Endothelial cell of umbilical vein (primary cell): ENCODE results near the gene SFI1. TPM values are rescaled to one million over a fixed set of nuclear protein-coding genes. Genes with fewer than 3 reads are reported as not detected.

Experiments
- BruUV-seq: library from RNA; stranded (reverse); fragments of 400-500 nt; replicated peaks from 2 replicates; lab custom pipeline; 2021; lab: Mats Ljungman, UMichigan
- CTCF ChIA-PET: fragments of 300-600, 350-600 bp; sonication (Branson Sonifier 250); formaldehyde crosslinking; loops from one replicate; lab custom pipeline; 2021; ENCODE audit warnings: antibody characterized with exemption, inconsistent platforms; lab: Charles Lee
- POLR2A ChIA-PET: fragments of 300-600, 350-600 bp; sonication (Branson Sonifier 250); formaldehyde crosslinking; loops from one replicate; lab custom pipeline; 2021; ENCODE audit warnings: antibody characterized with exemption, inconsistent platforms; lab: Charles Lee
- DNase-seq: peaks from one replicate; pipeline ENCODE4 v3.0.0-alpha.2; 2011; ENCODE audit warnings: low read depth, low spot score
- FAIRE-seq: peaks from 2 replicates; lab custom pipeline; 2011; peaks lifted over from hg19 to GRCh38; lab: Jason Lieb, UNC
- H2AFZ ChIP-seq: 2 replicates; pipeline ENCODE4 v1.6.0; 2012; ENCODE audit warnings: low read depth, low read length, control low read depth, inconsistent platforms
- H3K27ac ChIP-seq: 2 replicates; pipeline ENCODE4 v1.5.1; 2011; ENCODE audit warnings: low read depth, mild to moderate bottlenecking, control low read depth, low read length, moderate library complexity; ENCODE audit not compliant: insufficient read depth
- H3K27me3 ChIP-seq, 2 experiments: 2 replicates each; pipeline versions ENCODE4 v1.6.0 to v1.6.1; 2011; ENCODE audit warnings: low read length in 2 of 2, mixed read lengths in 1 of 2; ENCODE audit not compliant: control insufficient read depth in 2 of 2, insufficient read depth in 2 of 2
- H3K36me3 ChIP-seq, 2 experiments: 2 replicates in 1 of 2; 3 replicates in 1 of 2; pipeline ENCODE4 v1.5.1; 2011; ENCODE audit warnings: low read length in 2 of 2, mild to moderate bottlenecking in 1 of 2, moderate library complexity in 1 of 2; ENCODE audit not compliant: control insufficient read depth in 2 of 2, insufficient read depth in 2 of 2; ENCODE audit errors: extremely low read depth in 1 of 2
- H3K4me1 ChIP-seq: 3 replicates; pipeline ENCODE4 v1.5.1; 2011; ENCODE audit warnings: mild to moderate bottlenecking, low read length; ENCODE audit not compliant: control insufficient read depth, insufficient read depth; ENCODE audit errors: extremely low read depth
- H3K4me2 ChIP-seq: 2 replicates; pipeline ENCODE4 v1.6.1; 2011; ENCODE audit warnings: low read length, control low read depth, mixed read lengths; ENCODE audit not compliant: insufficient read depth
- H3K4me3 ChIP-seq, 3 experiments: fragments of 200-600 bp in 1 of 3; sonication (generic), shearing (Covaris generic) in 1 of 3; replicated peaks in 1 of 3; 2 replicates each; pipeline ENCODE4 v1.5.1; 2011 to 2016; ENCODE audit warnings: control low read depth in 3 of 3, low read length in 3 of 3, mild to moderate bottlenecking in 2 of 3, inconsistent platforms in 1 of 3, low read depth in 1 of 3, moderate library complexity in 1 of 3; ENCODE audit not compliant: insufficient read depth in 1 of 3
- H3K79me2 ChIP-seq: 2 replicates; pipeline ENCODE4 v1.6.0; 2012; ENCODE audit warnings: low read length, inconsistent platforms; ENCODE audit not compliant: control insufficient read depth, insufficient read depth
- H3K9ac ChIP-seq: replicated peaks from 2 replicates; pipeline ENCODE3; 2011; ENCODE audit warnings: low read length, control low read depth; ENCODE audit not compliant: insufficient read depth; ENCODE audit errors: extremely low read depth
- H3K9me1 ChIP-seq: replicated peaks from 3 replicates; pipeline ENCODE4 v1.6.0; 2011; ENCODE audit warnings: mild to moderate bottlenecking, low read length; ENCODE audit not compliant: control insufficient read depth, insufficient read depth; ENCODE audit errors: extremely low read depth
- H3K9me3 ChIP-seq: replicated peaks from 2 replicates; pipeline ENCODE4 v1.5.1; 2012; ENCODE audit warnings: low read length, inconsistent platforms; ENCODE audit not compliant: control insufficient read depth, insufficient read depth
- H4K20me1 ChIP-seq: replicated peaks from 2 replicates; pipeline ENCODE3; 2011; ENCODE audit warnings: mild to moderate bottlenecking, low read length; ENCODE audit not compliant: control insufficient read depth, insufficient read depth; ENCODE audit errors: extremely low read depth
- CTCF ChIP-seq, 2 donors: IDR thresholded peaks; 1 replicate in 1 of 2; 2 replicates in 1 of 2; pipeline ENCODE4 v1.5.1; 2011; ENCODE audit warnings: low read length in 2 of 2, mild to moderate bottlenecking in 2 of 2, moderate library complexity in 2 of 2, control low read depth in 1 of 2, inconsistent platforms in 1 of 2, low read depth in 1 of 2; ENCODE audit not compliant: insufficient read depth in 1 of 2; ENCODE audit errors: extremely low read depth in 1 of 2
- EZH2 ChIP-seq: IDR thresholded peaks from 2 replicates; pipeline ENCODE4 v1.6.1; 2012; ENCODE audit warnings: borderline replicate concordance, low read depth, mild to moderate bottlenecking, moderate library complexity, low read length, inconsistent platforms; ENCODE audit not compliant: severe bottlenecking
- FOS ChIP-seq: IDR thresholded peaks from 2 replicates; pipeline ENCODE4 v1.6.1; 2011; ENCODE audit warnings: mild to moderate bottlenecking, low read length, moderate library complexity, borderline replicate concordance; ENCODE audit not compliant: insufficient read depth
- GATA2 ChIP-seq: IDR thresholded peaks from 2 replicates; pipeline ENCODE4 v1.7.0; 2011; ENCODE audit warnings: low read depth, mild to moderate bottlenecking, moderate library complexity, mixed read lengths, low read length; ENCODE audit not compliant: insufficient read length, insufficient read depth
- JUN ChIP-seq: IDR thresholded peaks from 2 replicates; pipeline ENCODE4 v1.6.1; 2011; ENCODE audit warnings: borderline replicate concordance, low read depth; ENCODE audit not compliant: insufficient read length, insufficient read depth
- MAX ChIP-seq: IDR thresholded peaks from 2 replicates; pipeline ENCODE4 v1.6.1; 2011; ENCODE audit not compliant: insufficient read depth, insufficient read length
- MYC ChIP-seq: IDR thresholded peaks from one replicate; pipeline ENCODE4 v1.6.1; 2011; ENCODE audit warnings: mild to moderate bottlenecking, low read depth, low read length
- POLR2A ChIP-seq: IDR thresholded peaks from 2 replicates; pipeline ENCODE4 v1.6.1; 2012; ENCODE audit warnings: low read depth, mild to moderate bottlenecking, control low read depth, low read length
- POLR2AphosphoS5 ChIP-seq: IDR thresholded peaks from 2 replicates; pipeline ENCODE4 v1.6.1; 2012; ENCODE audit warnings: low read depth, mild to moderate bottlenecking, control low read depth, low read length, moderate library complexity; ENCODE audit not compliant: insufficient read depth
- dilution Hi-C: fragments of 300-500 bp; cut with MboI; formaldehyde crosslinking; loops from one replicate; pipeline ENCODE4 v1.15.0; 2019; ENCODE audit warnings: low sequenced_read_pairs; ENCODE audit not compliant: extremely low pct_ligation_motif_present
- intact Hi-C: fragments of 100-400 bp; cut with micrococcal nuclease; formaldehyde crosslinking; loops from one replicate; pipeline ENCODE4 v1.10.0; 2022
- polyA plus RNA-seq, 4 experiments: library from polyadenylated mRNA; depleted of rRNA in 3 of 4; stranded (reverse) in 3 of 4; unstranded in 1 of 4; fragments of >200 nt; gene quantifications; 2 replicates each; pipeline versions ENCODE4 v1.2.1 to v1.2.3, GENCODE V29; 2011 to 2012; ENCODE audit warnings: missing spikeins in 1 of 4
- total RNA-seq: library from RNA; stranded (reverse); gene quantifications from 2 replicates; pipeline ENCODE4 v1.2.3, GENCODE V29; 2021

SFI1 gene
- total and polyA plus RNA-seq, 2 donors (not counting 3 experiments of a cell fraction or from before 2014, with no cell fraction given): 12.5 to 46.4 TPM

GRCh38 chr22:31446767-31447166 is 49.6 kb upstream of the SFI1 start:
- Histone ChIP-seq H2AFZ (no peak overlapping the region), H3K9me1 (no peaks in the 10 kb centered on the region), H3K27me3 (no peaks in the 10 kb centered on the region), H3K9ac (no peak overlapping the region), H3K27ac (no peak overlapping the region), H3K4me2 (no peak overlapping the region), H3K79me2 (no peaks in the 10 kb centered on the region), H3K9me3 (no peaks in the 10 kb centered on the region), H4K20me1 (no peaks in the 10 kb centered on the region), H3K4me1 (no peaks in the 10 kb centered on the region), H3K4me3 (no peak overlapping the region), H3K36me3 (peaks cover 11 to 21% of the 10 kb centered on the region in 2 experiments)
- FAIRE-seq (no peak), DNase-seq (no peak)
- POLR2A ChIA-PET: no interaction called here
- BruUV-seq: no TSS peak
- CTCF ChIA-PET: interaction anchor here (1.1 kb wide), 1 partner anchor 110 kb away, joined by 3 read pairs; no protein-coding TSS in a partner anchor
- TF ChIP-seq EZH2 (no peak), MYC (no peak), FOS (no peak), CTCF (IDR thresholded peaks at IDR 0.05; ENCODE audit: extremely low read depth in 1 of 2, insufficient read depth in 1 of 2, low read depth in 1 of 2, low read length in 2 of 2) (no peak), GATA2 (no peak), JUN (no peak), MAX (no peak), POLR2AphosphoS5 (no peak), POLR2A (no peak)
- intact Hi-C loops: no loop called here
- dilution Hi-C loops: no loop called here
